Fibroblast of lung (primary cell): ENCODE results near the gene CNKSR2. TPM values are rescaled to one million over a fixed set of nuclear protein-coding genes. Genes with fewer than 3 reads are reported as not detected.
"Not testable (repeated sequence)": the region's sequence is repeated elsewhere in the genome, so short reads cannot be mapped to it uniquely, and the experiment has no call there.

ENCODE experiments used
- DNase-seq, 2 donors: peaks; one replicate each; pipeline versions ENCODE4 v3.0.0 to v3.0.0-alpha.2; 2010; ENCODE audit warnings: low read depth in 2 of 2
- H2AFZ ChIP-seq: 2 replicates; pipeline ENCODE4 v1.5.1; 2012; ENCODE audit warnings: low read length, control low read depth, inconsistent platforms
- H3K27ac ChIP-seq: 2 replicates; pipeline ENCODE4 v1.5.1; 2011; ENCODE audit warnings: low read length, control low read depth; ENCODE audit not compliant: insufficient read depth
- H3K27me3 ChIP-seq: 2 replicates; pipeline ENCODE4 v1.5.1; 2011; ENCODE audit warnings: mild to moderate bottlenecking, low read length; ENCODE audit not compliant: control insufficient read depth, insufficient read depth
- H3K36me3 ChIP-seq: 2 replicates; pipeline ENCODE4 v1.5.1; 2011; ENCODE audit warnings: low read length; ENCODE audit not compliant: control insufficient read depth, insufficient read depth
- H3K4me1 ChIP-seq: 2 replicates; pipeline ENCODE4 v1.5.1; 2011; ENCODE audit warnings: low read length; ENCODE audit not compliant: control insufficient read depth, insufficient read depth; ENCODE audit errors: extremely low read depth
- H3K4me2 ChIP-seq: 2 replicates; pipeline ENCODE4 v1.5.1; 2011; ENCODE audit warnings: low read length, control low read depth; ENCODE audit not compliant: insufficient read depth; ENCODE audit errors: extremely low read depth
- H3K4me3 ChIP-seq, 4 experiments: fragments of 200-600 bp in 1 of 4; sonication (generic) in 1 of 4; replicated peaks in 1 of 4; 2 replicates each; pipeline ENCODE4 v1.5.1; 2011 to 2016; ENCODE audit warnings: low read length in 4 of 4, low read depth in 3 of 4, mild to moderate bottlenecking in 3 of 4, control low read depth in 2 of 4, inconsistent platforms in 1 of 4, mixed read lengths in 1 of 4; ENCODE audit not compliant: insufficient read depth in 1 of 4; ENCODE audit errors: control extremely low read depth in 1 of 4
- H3K79me2 ChIP-seq: 2 replicates; pipeline ENCODE4 v1.5.1; 2012; ENCODE audit warnings: mild to moderate bottlenecking, low read length, inconsistent platforms; ENCODE audit not compliant: control insufficient read depth, insufficient read depth
- H3K9ac ChIP-seq: 2 replicates; pipeline ENCODE4 v1.5.1; 2011; ENCODE audit warnings: mild to moderate bottlenecking, low read length, control low read depth; ENCODE audit not compliant: insufficient read depth
- H3K9me3 ChIP-seq: 2 replicates; pipeline ENCODE4 v1.5.1; 2012; ENCODE audit warnings: low read depth, low read length; ENCODE audit not compliant: control insufficient read depth, insufficient read depth
- H4K20me1 ChIP-seq: 2 replicates; pipeline ENCODE4 v1.5.1; 2011; ENCODE audit warnings: low read length; ENCODE audit not compliant: control insufficient read depth, insufficient read depth; ENCODE audit errors: extremely low read depth
- EZH2 ChIP-seq: IDR thresholded peaks from 2 replicates; pipeline ENCODE4 v1.5.1; 2012; ENCODE audit warnings: low read length, control low read depth, mild to moderate bottlenecking; ENCODE audit errors: missing control alignments
- polyA plus RNA-seq, 2 donors: library from polyadenylated mRNA; depleted of rRNA in 1 of 2; stranded (reverse) in 1 of 2; unstranded in 1 of 2; fragments of >200 nt; gene quantifications; 2 replicates each; pipeline ENCODE4 v1.2.1, GENCODE V29; 2011 to 2012; ENCODE audit warnings: missing spikeins in 1 of 2
- total RNA-seq: library from RNA; depleted of rRNA; stranded (reverse); fragments of >200 nt; gene quantifications from 2 replicates; pipeline ENCODE4 v1.2.1, GENCODE V29; 2014
- TF ChIP-seq, protein P1 (sequence below), 2 donors: IDR thresholded peaks in 1 of 2; conservative IDR thresholded peaks in 1 of 2; 1 replicate in 1 of 2; 2 replicates in 1 of 2; pipeline ENCODE4 v1.5.1; 2011 to 2012; ENCODE audit warnings: low read length in 2 of 2, control low read depth in 1 of 2, inconsistent platforms in 1 of 2, low read depth in 1 of 2, mild to moderate bottlenecking in 1 of 2

Gene CNKSR2
- total and polyA plus RNA-seq, 2 donors (not counting 1 experiment from before 2014, with no cell fraction given) = 0.16 to 0.33 TPM

DNA sequence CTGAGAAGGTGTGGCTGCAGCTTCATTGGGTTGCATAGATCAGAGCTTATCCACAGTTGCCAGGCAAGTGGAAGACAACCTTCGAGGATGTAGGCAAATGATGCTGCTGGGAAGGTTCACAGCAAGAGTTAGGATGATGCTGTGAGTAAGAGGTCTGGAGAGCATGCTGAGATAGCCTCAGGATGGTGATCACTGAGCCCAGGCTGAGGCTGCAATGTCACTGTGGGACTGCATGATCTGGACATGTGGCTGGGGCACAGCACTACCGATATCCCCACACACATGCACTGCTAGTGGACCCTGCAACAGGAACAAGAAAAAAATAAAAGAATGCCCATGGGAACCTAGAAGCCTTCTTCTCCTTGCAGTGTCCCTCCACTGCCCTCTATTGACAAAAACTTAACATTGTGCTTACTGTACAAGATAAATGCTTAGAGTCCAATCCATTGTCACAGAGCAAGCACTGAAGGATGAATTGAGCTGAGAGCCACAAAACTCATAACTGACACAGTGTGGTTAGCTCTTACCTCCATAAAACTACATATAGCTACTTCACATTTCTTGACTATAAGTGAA lies 105.6 kb downstream of the CNKSR2 start:
- no peak overlapping the region for H3K27ac ChIP-seq
- H3K4me3 ChIP-seq = no peak overlapping the region
- H3K9me3 ChIP-seq = no peaks in the 10 kb centered on the region
- TF ChIP-seq, protein P1, sequence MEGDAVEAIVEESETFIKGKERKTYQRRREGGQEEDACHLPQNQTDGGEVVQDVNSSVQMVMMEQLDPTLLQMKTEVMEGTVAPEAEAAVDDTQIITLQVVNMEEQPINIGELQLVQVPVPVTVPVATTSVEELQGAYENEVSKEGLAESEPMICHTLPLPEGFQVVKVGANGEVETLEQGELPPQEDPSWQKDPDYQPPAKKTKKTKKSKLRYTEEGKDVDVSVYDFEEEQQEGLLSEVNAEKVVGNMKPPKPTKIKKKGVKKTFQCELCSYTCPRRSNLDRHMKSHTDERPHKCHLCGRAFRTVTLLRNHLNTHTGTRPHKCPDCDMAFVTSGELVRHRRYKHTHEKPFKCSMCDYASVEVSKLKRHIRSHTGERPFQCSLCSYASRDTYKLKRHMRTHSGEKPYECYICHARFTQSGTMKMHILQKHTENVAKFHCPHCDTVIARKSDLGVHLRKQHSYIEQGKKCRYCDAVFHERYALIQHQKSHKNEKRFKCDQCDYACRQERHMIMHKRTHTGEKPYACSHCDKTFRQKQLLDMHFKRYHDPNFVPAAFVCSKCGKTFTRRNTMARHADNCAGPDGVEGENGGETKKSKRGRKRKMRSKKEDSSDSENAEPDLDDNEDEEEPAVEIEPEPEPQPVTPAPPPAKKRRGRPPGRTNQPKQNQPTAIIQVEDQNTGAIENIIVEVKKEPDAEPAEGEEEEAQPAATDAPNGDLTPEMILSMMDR (conservative IDR thresholded peaks at IDR 0.05 in 1 of 2, IDR thresholded peaks at IDR 0.05 in 1 of 2; ENCODE audit: low read depth in 1 of 2, low read length in 2 of 2) = peak; percentile 51 to 66
- TF ChIP-seq EZH2 = no peak
- no peaks in the 10 kb centered on the region for H3K4me1 ChIP-seq
- DNase-seq = peak; percentile 49 to 67
- H3K79me2 ChIP-seq = no peaks in the 10 kb centered on the region
- no peak overlapping the region for H3K9ac ChIP-seq
- no peak overlapping the region for H3K4me2 ChIP-seq
- H3K27me3 ChIP-seq = no peaks in the 10 kb centered on the region
- no peak overlapping the region for H2AFZ ChIP-seq
- no peaks in the 10 kb centered on the region for H3K36me3 ChIP-seq
- no peaks in the 10 kb centered on the region for H4K20me1 ChIP-seq

DNA sequence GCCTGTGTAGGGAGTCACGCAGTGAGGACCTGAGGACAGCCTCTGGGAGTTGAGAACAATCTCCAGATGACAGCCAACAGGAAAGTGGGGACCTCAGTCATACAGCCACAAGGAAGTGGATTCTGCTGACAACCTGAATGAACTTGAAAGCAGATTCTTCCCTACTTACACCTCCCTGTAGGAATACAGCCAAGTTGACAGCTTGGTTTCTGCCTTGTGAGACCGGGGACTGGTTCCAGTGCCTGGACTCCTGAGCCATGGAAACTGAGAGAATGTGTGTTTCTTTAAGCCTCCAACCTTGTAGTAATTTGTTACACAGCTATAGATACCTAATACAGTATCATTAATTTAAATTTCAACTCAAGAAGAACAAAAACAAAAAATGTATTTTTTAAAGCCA lies 107.5 kb downstream of the CNKSR2 start:
- H3K4me3 ChIP-seq = no peak overlapping the region

DNA sequence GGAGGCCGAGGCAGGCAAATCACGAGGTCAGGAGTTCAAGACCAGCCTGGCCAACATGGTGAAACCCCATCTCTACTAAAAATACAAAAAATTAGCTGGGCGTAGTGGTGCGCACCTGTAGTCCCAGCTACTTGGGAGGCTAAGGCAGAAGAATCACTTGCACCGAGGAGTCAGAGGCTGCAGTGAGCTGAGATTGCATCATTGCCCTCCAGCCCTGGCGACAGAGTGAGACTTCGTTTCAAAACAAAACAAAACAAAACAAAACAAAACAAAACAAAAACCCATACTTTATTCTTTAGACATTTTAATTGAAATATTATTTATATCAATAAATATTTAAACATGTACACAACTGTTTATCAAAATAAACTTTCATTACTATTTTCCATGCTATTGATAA lies 109.8 kb downstream of the CNKSR2 start:
- H3K4me3 ChIP-seq, H2AFZ ChIP-seq, H3K27ac ChIP-seq, DNase-seq, H3K79me2 ChIP-seq, H3K27me3 ChIP-seq, H3K36me3 ChIP-seq, H3K9me3 ChIP-seq, H3K4me1 ChIP-seq, H3K9ac ChIP-seq, H4K20me1 ChIP-seq, H3K4me2 ChIP-seq: not testable (repeated sequence)

More for the DNA sequence above, 107.5 kb downstream of the CNKSR2 start:
- no peaks in the 10 kb centered on the region for H3K9me3 ChIP-seq
- H3K27ac ChIP-seq = no peak overlapping the region
- H3K36me3 ChIP-seq = no peaks in the 10 kb centered on the region
- DNase-seq = no peak
- H4K20me1 ChIP-seq = no peaks in the 10 kb centered on the region
- H3K4me1 ChIP-seq = no peaks in the 10 kb centered on the region
- H3K9ac ChIP-seq = no peak overlapping the region
- H2AFZ ChIP-seq = no peak overlapping the region
- no peaks in the 10 kb centered on the region for H3K27me3 ChIP-seq
- no peak overlapping the region for H3K4me2 ChIP-seq
- no peaks in the 10 kb centered on the region for H3K79me2 ChIP-seq
- TF ChIP-seq EZH2 = no peak
- TF ChIP-seq, protein P1 (conservative IDR thresholded peaks at IDR 0.05 in 1 of 2, IDR thresholded peaks at IDR 0.05 in 1 of 2; ENCODE audit: low read depth in 1 of 2, low read length in 2 of 2) = no peak
